HL-60/S4 treated with phorbol 12-myristate 13-acetate at 8.2 ng/mL for 4 days and 3 days (cell line): ENCODE measurements around the gene RFTN2.
"Not testable (repeated sequence)": the region's sequence is repeated elsewhere in the genome, so short reads cannot be mapped to it uniquely, and the experiment has no call there.

Experiments
- in situ Hi-C: fragments of 300-500 bp; cut with MboI; formaldehyde crosslinking; loops from 2 replicates; pipeline ENCODE4 v1.15.0; 2022; ENCODE audit warnings: low sequenced_read_pairs

Gene RFTN2

GRCh38 chr2:197613509-197613987 is 61.8 kb downstream of the RFTN2 start:
- in situ Hi-C loops: no loop called here

DNA sequence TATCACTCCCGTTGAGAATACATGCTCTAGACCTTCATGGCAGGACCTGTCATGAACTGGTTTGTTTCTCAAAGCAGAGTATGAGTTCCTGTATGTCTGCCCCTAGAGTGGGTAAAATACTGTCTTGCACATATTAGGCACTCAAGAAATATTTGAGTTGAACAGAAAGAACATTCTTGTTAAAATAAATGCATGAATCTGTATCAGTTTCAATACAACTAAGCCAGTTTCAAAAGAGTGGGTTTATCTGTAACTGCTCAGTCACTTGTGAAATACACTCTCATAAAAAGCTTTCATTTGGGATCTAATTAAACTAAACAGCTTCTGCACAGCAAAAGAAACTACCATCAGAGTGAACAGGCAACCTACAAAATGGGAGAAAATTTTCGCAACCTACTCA is 69.2 kb downstream of the RFTN2 start:
- in situ Hi-C loops: no loop called here

- in situ Hi-C loops: no loop called here
Measured at GRCh38 chr2:197604117-197604860, 71.1 kb downstream of the RFTN2 start.

GRCh38 chr2:197601726-197602125 is 73.7 kb downstream of the RFTN2 start:
- in situ Hi-C loops: no loop called here

GRCh38 chr2:197600306-197600705 is 75.1 kb downstream of the RFTN2 start:
- in situ Hi-C loops: no loop called here

DNA sequence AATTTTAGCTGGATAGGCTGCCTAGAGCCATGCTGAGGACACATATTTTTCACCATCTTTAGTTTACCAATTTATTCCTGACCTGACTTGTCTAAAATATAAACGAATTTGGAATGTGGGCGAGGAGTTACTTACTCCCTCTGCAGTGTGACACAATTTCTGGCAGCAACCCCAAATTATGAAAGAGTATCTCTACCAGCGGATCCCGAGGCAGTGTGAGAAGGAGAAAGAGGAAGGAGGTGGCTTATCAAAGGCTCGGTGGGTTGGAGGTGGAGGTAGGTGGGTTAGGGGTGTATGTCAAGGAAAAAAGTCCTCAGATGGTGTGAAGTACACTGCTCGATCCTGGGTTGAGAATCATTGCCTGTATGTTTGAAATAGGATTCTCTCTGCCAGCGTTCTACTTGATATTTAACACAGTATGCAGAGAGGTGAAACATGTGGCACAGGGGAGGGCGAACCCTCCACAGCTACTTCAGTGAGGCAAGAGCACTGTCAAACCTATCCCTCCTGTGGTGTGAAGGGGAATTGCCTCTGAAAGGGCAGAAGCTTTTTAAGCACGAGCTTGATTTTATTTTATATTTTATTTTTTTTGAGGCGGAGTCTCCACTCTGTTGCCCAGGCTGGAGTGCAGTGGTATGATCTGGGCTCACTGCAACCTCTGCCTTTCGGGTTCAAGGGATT is 76.0 kb downstream of the RFTN2 start:
- in situ Hi-C loops: no loop called here

DNA sequence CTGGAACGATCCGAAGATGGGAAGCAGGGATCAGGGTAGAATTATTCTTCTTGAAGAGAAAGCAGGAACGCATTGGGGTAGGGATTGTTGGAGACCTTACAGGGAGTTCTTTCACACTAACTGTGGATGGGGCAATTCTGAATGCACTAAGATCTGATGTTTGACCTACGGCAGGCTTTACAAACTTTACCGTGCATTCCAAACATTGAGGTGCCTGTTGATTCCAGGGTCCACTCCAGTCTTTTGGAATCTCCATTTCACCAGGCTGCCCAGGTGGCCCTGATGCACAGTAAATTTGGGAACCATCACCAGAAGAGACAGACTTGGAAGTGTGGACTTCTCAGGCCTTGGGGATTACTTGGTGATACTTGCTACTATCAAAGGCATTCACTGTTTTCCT is 76.9 kb downstream of the RFTN2 start:
- in situ Hi-C loops: no loop called here

GRCh38 chr2:197597166-197597565 is 78.2 kb downstream of the RFTN2 start:
- in situ Hi-C loops: no loop called here

- in situ Hi-C loops: no loop called here
Measured at GRCh38 chr2:197596766-197597165, 78.6 kb downstream of the RFTN2 start.

DNA sequence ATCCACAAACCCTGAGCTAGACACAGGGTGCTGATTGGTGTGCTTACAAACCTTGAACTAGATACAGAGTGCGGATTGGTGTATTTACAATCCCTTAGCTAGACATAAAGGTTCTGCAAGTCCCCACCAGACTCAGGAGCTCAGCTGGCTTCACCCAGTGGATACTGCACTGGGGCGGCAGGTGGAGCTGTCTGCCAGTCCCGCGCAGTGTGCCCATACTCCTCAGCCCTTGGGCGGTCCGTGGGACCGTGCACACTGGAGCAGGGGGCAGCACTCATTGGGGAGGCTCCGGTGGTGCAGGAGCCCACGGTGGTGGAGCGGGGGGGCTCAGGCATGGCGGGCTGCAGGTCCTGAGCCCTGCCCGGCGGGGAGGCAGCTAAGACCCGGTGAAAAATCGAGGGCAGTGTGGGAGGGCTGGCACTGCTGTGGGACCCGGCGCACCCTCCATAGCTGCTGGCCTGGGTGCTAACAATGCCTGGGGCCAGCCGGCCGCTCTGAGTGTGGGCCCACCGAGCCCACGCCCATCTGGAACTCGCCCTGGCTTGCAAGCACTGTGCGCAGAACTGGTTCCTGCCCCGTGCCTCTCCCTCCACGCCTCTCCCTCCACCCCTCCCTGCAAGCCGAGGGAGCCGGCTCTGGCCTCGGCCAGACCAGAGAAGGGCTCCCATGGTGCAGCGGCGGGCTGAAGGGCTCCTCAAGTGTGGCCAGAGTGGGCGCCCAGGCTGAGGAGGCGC is 83.9 kb downstream of the RFTN2 start:
- in situ Hi-C loops: no loop called here

DNA sequence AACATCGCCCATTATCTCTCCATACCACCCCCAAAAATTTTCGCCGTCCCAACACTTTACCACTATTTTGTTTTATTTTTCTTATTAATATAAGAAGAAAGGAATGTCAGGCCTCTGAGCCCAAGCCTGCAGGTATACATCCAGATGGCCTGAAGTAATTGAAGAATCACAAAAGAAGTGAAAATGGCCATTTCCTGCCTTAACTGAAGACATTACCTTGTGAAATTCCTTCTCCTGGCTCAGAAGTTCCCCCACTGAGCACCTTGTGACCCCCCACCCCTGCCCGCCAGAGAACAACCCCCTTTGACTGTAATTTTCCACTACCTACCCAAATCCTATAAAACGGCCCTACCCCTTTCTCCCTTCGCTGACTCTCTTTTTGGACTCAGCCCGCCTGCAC is 88.1 kb downstream of the RFTN2 start:
- in situ Hi-C loops: not testable (repeated sequence)

DNA sequence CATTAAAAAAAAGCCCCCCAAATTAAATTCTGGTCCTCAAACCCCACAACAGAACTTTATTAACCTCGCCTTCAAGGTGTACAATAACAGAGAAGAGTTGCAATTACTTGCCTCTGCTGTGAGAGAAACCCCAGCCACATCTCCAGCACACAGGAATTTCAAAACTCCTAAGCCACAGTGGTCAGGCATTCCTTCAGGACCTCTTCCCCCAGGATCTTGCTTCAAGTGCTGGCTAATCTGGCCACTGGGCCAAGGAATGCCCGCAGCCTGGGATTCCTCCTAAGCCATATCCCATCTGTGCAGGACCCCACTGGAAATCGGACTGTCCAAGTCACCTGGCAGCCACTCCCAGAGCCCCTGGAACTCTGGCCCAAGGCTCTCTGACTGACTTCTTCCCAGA is 95.2 kb downstream of the RFTN2 start:
- in situ Hi-C loops: not testable (repeated sequence)

DNA sequence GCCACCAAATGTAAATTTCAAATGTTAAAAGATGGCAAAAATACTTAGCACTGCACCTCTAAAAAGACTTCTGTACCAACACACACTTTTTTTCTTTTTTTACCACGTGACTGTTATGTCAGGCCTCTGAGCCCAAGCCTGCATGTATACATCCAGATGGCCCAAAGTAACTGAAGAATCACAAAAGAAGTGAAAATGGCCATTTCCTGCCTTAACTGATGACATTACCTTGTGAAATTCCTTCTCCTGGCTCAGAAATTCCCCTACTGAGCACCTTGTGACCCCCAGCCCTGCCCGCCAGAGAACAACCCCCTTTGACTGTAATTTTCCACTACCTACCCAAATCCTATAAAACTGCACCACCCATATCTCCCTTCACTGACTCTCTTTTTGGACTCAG is 97.1 kb downstream of the RFTN2 start:
- in situ Hi-C loops: not testable (repeated sequence)

- in situ Hi-C loops: no loop called here
Measured at GRCh38 chr2:197577446-197577845, 97.9 kb downstream of the RFTN2 start.

DNA sequence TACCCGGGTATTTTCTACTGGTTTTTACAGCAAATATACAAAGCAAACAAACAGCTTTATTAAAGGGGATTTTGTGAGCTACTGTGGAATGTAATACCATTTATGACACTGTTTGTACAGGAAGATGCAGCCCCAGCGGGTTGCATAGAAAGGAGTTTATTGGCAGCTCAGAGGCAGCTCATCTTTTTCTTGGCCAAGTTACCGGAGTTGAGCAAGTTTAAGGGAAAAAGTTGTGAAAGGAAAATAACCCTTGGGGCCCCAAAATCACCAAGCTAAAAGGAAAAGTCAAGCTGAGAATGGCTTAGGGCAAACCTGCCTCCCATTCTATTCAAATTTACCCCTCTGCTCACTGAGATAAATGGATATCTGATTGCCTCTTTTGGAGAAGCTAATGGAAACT is 98.8 kb downstream of the RFTN2 start:
- in situ Hi-C loops: no loop called here

GRCh38 chr2:197575987-197576386 is 99.4 kb downstream of the RFTN2 start:
- in situ Hi-C loops: no loop called here

DNA sequence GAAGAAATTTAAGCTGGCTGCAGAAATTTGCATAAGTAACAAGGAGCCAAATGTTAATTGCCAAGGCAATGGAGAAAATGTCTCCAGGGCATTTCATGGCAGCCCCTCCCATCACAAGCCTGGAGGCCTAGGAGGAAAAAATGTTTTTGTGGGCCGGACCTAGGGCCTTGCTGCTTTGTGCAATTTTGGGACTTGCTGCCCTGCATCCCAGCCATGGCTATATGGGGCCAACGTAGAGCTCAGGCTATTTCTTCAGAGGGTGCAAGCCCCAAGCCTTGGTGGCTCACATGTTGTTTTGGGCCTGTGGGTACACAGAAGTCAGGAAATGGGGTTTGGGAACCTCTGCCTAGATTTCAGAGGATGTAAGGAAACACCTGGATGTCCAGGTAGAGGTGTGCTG is 101.8 kb downstream of the RFTN2 start:
- in situ Hi-C loops: no loop called here

DNA sequence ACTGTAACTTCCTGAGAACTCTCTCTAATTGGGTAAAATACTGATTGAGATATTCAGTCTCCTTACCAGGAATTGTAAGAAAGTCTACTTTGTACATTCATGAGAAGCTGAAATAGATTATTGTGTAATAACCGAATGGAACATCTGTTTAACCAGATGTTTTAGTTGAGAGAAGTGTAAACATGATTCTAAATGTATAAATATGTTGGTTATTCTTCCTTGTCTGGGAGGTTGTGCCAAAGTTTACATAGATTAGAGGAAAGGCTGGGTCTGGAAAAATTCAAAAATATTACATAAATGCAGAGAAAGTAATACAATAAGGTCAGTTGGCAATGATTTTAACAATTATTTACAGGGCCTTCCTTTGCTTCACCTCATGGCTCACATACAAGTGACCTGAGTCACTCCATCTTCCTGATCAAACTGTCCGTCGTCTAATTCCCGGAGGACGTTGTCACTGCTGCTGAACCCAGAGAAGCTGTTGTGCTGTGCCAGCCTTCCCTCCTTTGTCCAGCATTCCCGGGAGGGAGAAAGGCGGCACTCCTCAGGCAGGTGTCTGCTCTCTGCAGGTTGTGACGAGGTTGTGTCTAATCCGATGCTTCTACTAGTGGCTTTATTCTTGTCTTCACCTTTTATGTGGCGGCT is 103.6 kb downstream of the RFTN2 start:
- in situ Hi-C loops: no loop called here

DNA sequence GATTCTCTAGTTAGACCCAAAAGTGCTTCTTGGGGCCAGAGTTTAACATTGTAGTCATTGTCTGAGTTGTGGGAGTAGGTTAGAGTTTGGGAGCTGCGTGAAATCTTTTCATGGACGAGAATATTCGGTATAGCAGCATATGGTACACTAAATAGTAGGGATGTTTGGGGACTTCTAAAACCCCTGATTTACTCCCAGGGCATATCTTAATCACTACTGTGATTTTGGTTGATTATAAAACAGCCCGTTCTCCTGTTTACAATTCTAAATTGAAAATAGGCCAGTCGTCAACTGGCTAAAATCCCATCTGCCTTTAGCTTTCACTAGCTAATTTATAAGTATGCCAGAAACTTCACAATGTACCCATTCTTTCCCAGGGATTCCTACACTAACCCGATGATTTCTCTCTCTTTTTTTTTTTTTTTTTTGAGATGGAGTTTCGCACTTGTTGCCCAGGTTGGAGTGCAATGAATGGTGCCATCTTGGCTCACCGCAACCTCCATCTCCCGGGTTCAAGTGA is 115.2 kb downstream of the RFTN2 start:
- in situ Hi-C loops: no loop called here

- in situ Hi-C loops: no loop called here
Measured at GRCh38 chr2:197559681-197560080, 115.7 kb downstream of the RFTN2 start.

- in situ Hi-C loops: no loop called here
Measured at GRCh38 chr2:197558393-197558792, 117.0 kb downstream of the RFTN2 start.
